ENCODE measurements around the gene DZIP3. TPM values are rescaled to one million over a fixed set of nuclear protein-coding genes. Genes with fewer than 3 reads are reported as not detected.

The DZIP3 gene
- total and polyA plus RNA-seq, 2 of the 8 experiments (the other 6 are each of a cell fraction or from before 2014, with no cell fraction given), result 10.4 to 24.3 TPM

GRCh38 chr3:108578064-108578463 lies 11.5 kb upstream of the DZIP3 start:
- Histone ChIP-seq H3K56ac (replicated peaks; ENCODE audit: insufficient read length, low read depth, low read length) (no peak overlapping the region), H4K20me1 (replicated peaks in 1 of 2; ENCODE audit: control insufficient read depth in 1 of 2, insufficient read depth in 2 of 2, low read length in 2 of 2) (no peaks in the 10 kb centered on the region), H2BK120ac (replicated peaks; ENCODE audit: low read depth, low read length) (no peak overlapping the region), H4K8ac (ENCODE audit: extremely low read depth, insufficient read depth, low read length) (no peak overlapping the region), H3K27ac (ENCODE audit: low read depth, low read length) (no peak overlapping the region), H2AK5ac (ENCODE audit: low read depth, low read length) (no peak overlapping the region), H3K4me3 (ENCODE audit: extremely low read depth in 1 of 4, insufficient read depth in 2 of 4, low read depth in 3 of 4, low read length in 4 of 4) (no peak overlapping the region), H3K9ac (replicated peaks in 1 of 4; ENCODE audit: extremely low read depth in 1 of 4, low read depth in 3 of 4, low read length in 3 of 4) (no peak overlapping the region), H2AFZ (ENCODE audit: low read length) (no peak overlapping the region), H2BK15ac (ENCODE audit: low read length) (no peak overlapping the region), H4K5ac (ENCODE audit: insufficient read length, low read depth, low read length) (no peak overlapping the region), H4K91ac (replicated peaks; ENCODE audit: insufficient read length, low read length) (no peak overlapping the region), H3K14ac (ENCODE audit: insufficient read length) (no peak overlapping the region), H2BK20ac (ENCODE audit: low read length) (no peak overlapping the region), H2BK12ac (ENCODE audit: low read depth, low read length) (no peak overlapping the region), H3K27me3 (replicated peaks in 1 of 4; ENCODE audit: control insufficient read depth in 3 of 4, extremely low read depth in 1 of 4, insufficient read depth in 3 of 4, low read length in 3 of 4) (no peaks in the 10 kb centered on the region), H3K23me2 (ENCODE audit: low read depth, low read length) (no peaks in the 10 kb centered on the region), H3K36me3 (ENCODE audit: control insufficient read depth in 2 of 4, insufficient read depth in 4 of 4, low read length in 3 of 4) (peaks cover 3 to 65% (median 16%) of the 10 kb centered on the region in 4 experiments; a peak in 7 of 8 replicates), H3K79me1 (ENCODE audit: low read depth, low read length) (no peaks in the 10 kb centered on the region), H3K18ac (ENCODE audit: extremely low read depth, low read length) (no peak overlapping the region), H3K4ac (replicated peaks; ENCODE audit: insufficient read length, low read depth, low read length) (no peak overlapping the region), H3K4me1 (replicated peaks in 1 of 4; ENCODE audit: control insufficient read depth in 3 of 4, insufficient read depth in 4 of 4, low read length in 3 of 4) (peaks cover 0 to 16% (median 7%) of the 10 kb centered on the region in 4 experiments; a peak in 4 of 7 replicates), H3K9me3 (ENCODE audit: insufficient read depth in 2 of 2, low read depth in 1 of 2, low read length in 1 of 2) (no peaks in the 10 kb centered on the region), H3K23ac (ENCODE audit: insufficient read length) (no peak overlapping the region), H2BK5ac (ENCODE audit: low read depth, low read length) (no peak overlapping the region), H3K79me2 (ENCODE audit: control insufficient read depth in 1 of 2, insufficient read depth in 2 of 2, low read length in 2 of 2) (peaks cover 0 to 6% of the 10 kb centered on the region in 2 experiments; a peak in 1 of 4 replicates), H3K4me2 (ENCODE audit: insufficient read depth in 1 of 2, low read depth in 2 of 2, low read length in 2 of 2) (no peak overlapping the region)
- WGBS, 2 experiments (ENCODE audit: extremely low coverage in 1 of 2, insufficient coverage in 1 of 2, insufficient read length in 1 of 2, insufficient replicate concordance in 2 of 2, low coverage in 1 of 2, low lambda C conversion rate in 2 of 2, missing lambda C conversion rate in 1 of 2), result 93% methylated on average over 2 of the region's 2 CpGs; no CpG with 5 or more reads in 1 of the 2 experiments
- POLR2A ChIA-PET (ENCODE audit: partially characterized antibody), result interaction anchor here (0.6 to 5.5 kb wide), 4 partner anchors 9 to 43 kb away, joined by 3 to 23 read pairs (median 3); partner anchors contain the start of genes CIP2A and DZIP3
- DNase-seq (ENCODE audit: low read depth in 1 of 2, low spot score in 2 of 2) (no peak), FAIRE-seq (no peak)
- CTCF ChIA-PET (ENCODE audit: partially characterized antibody), result interaction anchor here (1.1 to 1.3 kb wide), 2 partner anchors 11 to 26 kb away, joined by 3 to 4 read pairs; no protein-coding TSS in a partner anchor
- TF ChIP-seq POLR2AphosphoS5 (IDR thresholded peaks at IDR 0.05; ENCODE audit: low read depth, low read length) (no peak), EZH2 (IDR thresholded peaks at IDR 0.05; ENCODE audit: low read depth, low read length, severe bottlenecking) (no peak), ASH2L (IDR thresholded peaks at IDR 0.05; ENCODE audit: low read length) (no peak), FOSL1 (IDR thresholded peaks at IDR 0.05; ENCODE audit: insufficient read depth, low read depth, low read length) (no peak), GABPA (IDR thresholded peaks at IDR 0.05; ENCODE audit: borderline replicate concordance, insufficient read depth, low read length) (no peak), SP1 (IDR thresholded peaks at IDR 0.05; ENCODE audit: low read depth, low read length) (no peak)

Measured in H1 (cell line).